WTC11 (cell line): Measurements from ENCODE around the gene SLC25A44.

Experiments
- ATF1 ChIP-seq: sonication (generic); formaldehyde crosslinking; IDR thresholded peaks from 2 replicates; pipeline ENCODE4 v1.8.1; 2023; ENCODE audit warnings: mild to moderate bottlenecking, moderate library complexity, missing genetic modification reagents
- ATF3 ChIP-seq: sonication (generic); formaldehyde crosslinking; conservative IDR thresholded peaks from 2 replicates; pipeline ENCODE4 v1.8.1; 2022; ENCODE audit warnings: mild to moderate bottlenecking, missing genetic modification reagents
- CREB1 ChIP-seq: sonication (generic); formaldehyde crosslinking; IDR thresholded peaks from 2 replicates; pipeline ENCODE4 v1.8.0; 2023; ENCODE audit warnings: mild to moderate bottlenecking, missing genetic modification reagents
- CTCF ChIP-seq: fragments of 200-600 bp; IDR thresholded peaks from 2 replicates; pipeline ENCODE4 v1.8.0; 2022; ENCODE audit warnings: antibody characterized with exemption
- ESRRA ChIP-seq: sonication (generic); formaldehyde crosslinking; IDR thresholded peaks from 2 replicates; pipeline ENCODE4 v1.8.1; 2022; ENCODE audit warnings: mild to moderate bottlenecking, missing genetic modification reagents, borderline replicate concordance
- FOXJ3 ChIP-seq: sonication (generic); formaldehyde crosslinking; IDR thresholded peaks from 2 replicates; pipeline ENCODE4 v1.9.0; 2021; ENCODE audit warnings: missing genetic modification reagents, mild to moderate bottlenecking, borderline replicate concordance
- GTF2I ChIP-seq: fragments of 250-450 bp; sonication (Bioruptor Pico); conservative IDR thresholded peaks from 2 replicates; pipeline ENCODE4 v1.4.0; 2021; ENCODE audit warnings: mild to moderate bottlenecking
- IRF1 ChIP-seq: sonication (generic); formaldehyde crosslinking; IDR thresholded peaks from 2 replicates; pipeline ENCODE4 v1.8.0; 2023; ENCODE audit warnings: missing genetic modification reagents
- JUN ChIP-seq: sonication (generic); formaldehyde crosslinking; IDR thresholded peaks from 2 replicates; pipeline ENCODE4 v1.8.0; 2023; ENCODE audit warnings: mild to moderate bottlenecking, missing genetic modification reagents
- MLX ChIP-seq: sonication (generic); formaldehyde crosslinking; IDR thresholded peaks from 2 replicates; pipeline ENCODE4 v1.8.1; 2023; ENCODE audit warnings: mild to moderate bottlenecking, missing genetic modification reagents, moderate library complexity
- NFE2L1 ChIP-seq: sonication (generic); formaldehyde crosslinking; IDR thresholded peaks from 2 replicates; pipeline ENCODE4 v1.8.1; 2023; ENCODE audit warnings: missing genetic modification reagents
- PRDM15 ChIP-seq: sonication (generic); formaldehyde crosslinking; IDR thresholded peaks from 2 replicates; pipeline ENCODE4 v1.8.0; 2022; ENCODE audit warnings: missing genetic modification reagents
- USF2 ChIP-seq: sonication (generic); formaldehyde crosslinking; IDR thresholded peaks from 2 replicates; pipeline ENCODE4 v1.8.1; 2023; ENCODE audit warnings: mild to moderate bottlenecking, missing genetic modification reagents, moderate library complexity

GRCh38 chr1:156157966-156158365, 35.9 kb upstream of the SLC25A44 start:
- no peak for TF ChIP-seq ATF3 (CRISPR knock-in tag)
- TF ChIP-seq NFE2L1, result no peak
- TF ChIP-seq JUN, result no peak
- no peak for TF ChIP-seq GTF2I (CRISPR knock-in tag)
- TF ChIP-seq CTCF, result no peak
- no peak for TF ChIP-seq ESRRA (CRISPR knock-in tag)
- no peak for TF ChIP-seq IRF1
- TF ChIP-seq FOXJ3 (CRISPR knock-in tag), result no peak
- TF ChIP-seq MLX (CRISPR knock-in tag), result no peak
- no peak for TF ChIP-seq USF2
- TF ChIP-seq ATF1 (CRISPR knock-in tag), result no peak
- no peak for TF ChIP-seq CREB1 (CRISPR knock-in tag)
- no peak for TF ChIP-seq PRDM15
